Spleen (tissue), 11 donors: ENCODE measurements around the gene CCNL2. TPM values are rescaled to one million over a fixed set of nuclear protein-coding genes. Genes with fewer than 3 reads are reported as not detected.

Experiments
- DNase-seq: peaks from one replicate; pipeline ENCODE4 v3.0.0-alpha.2; 2020
- H3K27ac ChIP-seq, 8 donors: fragments of 200-600 bp; sonication (generic) in 7 of 8; 1 replicate in 4 of 8; 2 replicates in 4 of 8; pipeline versions ENCODE4 v1.5.0 to v1.8.0; 2016 to 2021; ENCODE audit warnings: inconsistent platforms in 4 of 8, mild to moderate bottlenecking in 4 of 8, moderate library complexity in 1 of 8
- H3K27me3 ChIP-seq, 7 donors: fragments of 200-600 bp; sonication (generic) in 6 of 7; replicated peaks in 1 of 7; 1 replicate in 4 of 7; 2 replicates in 3 of 7; pipeline versions ENCODE4 v1.5.0 to v1.8.0; 2016 to 2021; ENCODE audit warnings: inconsistent platforms in 3 of 7, mild to moderate bottlenecking in 1 of 7
- H3K36me3 ChIP-seq, 6 donors: fragments of 200-600 bp; sonication (generic) in 5 of 6; 1 replicate in 4 of 6; 2 replicates in 2 of 6; pipeline versions ENCODE4 v1.5.0 to v1.8.0; 2016 to 2021; ENCODE audit warnings: inconsistent platforms in 2 of 6
- H3K4me1 ChIP-seq, 6 donors: fragments of 200-600 bp; sonication (generic) in 5 of 6; 1 replicate in 3 of 6; 2 replicates in 3 of 6; pipeline versions ENCODE4 v1.5.0 to v1.8.0; 2016 to 2021; ENCODE audit warnings: inconsistent platforms in 3 of 6
- H3K4me3 ChIP-seq, 8 donors: fragments of 200-600 bp; sonication (generic) in 7 of 8; 1 replicate in 4 of 8; 2 replicates in 4 of 8; pipeline versions ENCODE4 v1.5.0 to v1.8.0; 2016 to 2021; ENCODE audit warnings: inconsistent platforms in 4 of 8, mild to moderate bottlenecking in 4 of 8, moderate library complexity in 2 of 8
- H3K9me3 ChIP-seq, 8 donors: fragments of 200-600 bp; sonication (generic) in 7 of 8; 1 replicate in 4 of 8; 2 replicates in 4 of 8; pipeline versions ENCODE4 v1.5.0 to v1.8.0; 2016 to 2021; ENCODE audit warnings: inconsistent platforms in 4 of 8
- POLR2A ChIP-seq, 3 donors: fragments of 450-650 bp; IDR thresholded peaks; one replicate each; pipeline ENCODE4 v1.5.1; 2017; ENCODE audit warnings: antibody characterized with exemption in 3 of 3, mild to moderate bottlenecking in 1 of 3
- POLR2AphosphoS5 ChIP-seq, 3 donors: sonication (generic); formaldehyde crosslinking; IDR thresholded peaks; one replicate each; pipeline ENCODE4 v1.5.1; 2017; ENCODE audit warnings: antibody characterized with exemption in 3 of 3
- WGBS, 5 donors: extraction: QIAGEN DNeasy Blood & Tissue Kit in 3 of 5; methylation state at CpG; one replicate each; pipeline versions ENCODE4 v1.1.5 to v1.1.7; 2013 to 2018; 5-methylcytosine and 5-hydroxymethylcytosine counted together
- intact Hi-C: fragments of 100-400 bp; cut with DNase I; formaldehyde crosslinking; loops from one replicate; pipeline ENCODE4 v1.15.0; 2023; ENCODE audit warnings: low total_unique reads
- polyA plus RNA-seq, 3 donors: library from polyadenylated mRNA; stranded (reverse); fragments of 200-250 nt; gene quantifications; one replicate each; pipeline ENCODE4 v1.2.1, GENCODE V29; 2013
- total RNA-seq, 7 donors: library from RNA; depleted of rRNA in 3 of 7; stranded (reverse); fragments of >200 nt in 3 of 7; fragmentation: NEBNext Ultra II Directional in 4 of 7; extraction: Animal tissue kit (Norgen Biotek cat#: 25700) in 4 of 7; gene quantifications; one replicate each; pipeline versions ENCODE4 v1.1.0 to v1.2.1, GENCODE V29; 2016 to 2021
- TF ChIP-seq, protein P1 (sequence below), 11 experiments: fragments of 200-600 bp in 7 of 11; fragments of 450-650 bp in 4 of 11; sonication (generic) in 4 of 11; IDR thresholded peaks in 8 of 11; conservative IDR thresholded peaks in 3 of 11; 1 replicate in 7 of 11; 2 replicates in 4 of 11; pipeline versions ENCODE4 v1.4.0 to v1.8.0; 2016 to 2021; ENCODE audit warnings: antibody characterized with exemption in 11 of 11, inconsistent platforms in 4 of 11, mild to moderate bottlenecking in 1 of 11
- donor health status: healthy with polysubstance abuse.
- donor health status: DM: no; HTN: no; CAD: no; lungs with moderate emphysema.
- donor health status: DM: no; HTN: no; CAD: no.
- donor health status: Bipolar disorder and iron deficiency.
- donor health status: healthy.
- donor health status: DM: no; HTN: no; CAD: no.
- donor health status: DM: yes; HTN: yes; CAD: no.

Gene CCNL2
- total and polyA plus RNA-seq, 10 donors, result 111 to 299 (median 204) TPM

DNA sequence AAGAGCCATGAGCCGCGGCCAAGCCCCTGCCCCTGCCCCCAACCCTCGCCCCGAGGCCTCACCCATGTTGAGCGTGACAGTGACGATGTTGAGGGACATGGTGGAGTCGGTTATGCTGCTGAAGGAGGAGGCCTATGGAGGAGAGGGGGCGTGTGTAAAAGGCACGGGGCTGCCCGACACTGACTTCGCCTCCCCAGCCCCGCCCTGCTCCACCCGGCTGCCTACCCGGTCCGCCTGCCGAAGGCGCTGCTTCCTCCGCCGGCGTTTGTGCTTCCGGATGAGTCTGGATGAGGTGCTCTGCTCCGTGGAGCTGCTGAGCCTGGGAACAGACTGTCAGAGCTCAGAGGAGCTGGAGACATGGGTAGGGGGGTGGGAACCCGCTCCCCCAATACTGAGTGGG, 59.0 kb downstream of the CCNL2 start:
- Histone ChIP-seq H3K36me3 (peaks cover 0 to 67% (median 19%) of the 10 kb centered on the region in 6 donors), H3K4me1 (peaks cover 0 to 16% (median 5%) of the 10 kb centered on the region in 6 donors), H3K4me3 (no peak overlapping the region), H3K9me3 (no peaks in the 10 kb centered on the region), H3K27ac (no peak overlapping the region), H3K27me3 (no peaks in the 10 kb centered on the region)
- DNase-seq, result no peak
- TF ChIP-seq, protein P1, sequence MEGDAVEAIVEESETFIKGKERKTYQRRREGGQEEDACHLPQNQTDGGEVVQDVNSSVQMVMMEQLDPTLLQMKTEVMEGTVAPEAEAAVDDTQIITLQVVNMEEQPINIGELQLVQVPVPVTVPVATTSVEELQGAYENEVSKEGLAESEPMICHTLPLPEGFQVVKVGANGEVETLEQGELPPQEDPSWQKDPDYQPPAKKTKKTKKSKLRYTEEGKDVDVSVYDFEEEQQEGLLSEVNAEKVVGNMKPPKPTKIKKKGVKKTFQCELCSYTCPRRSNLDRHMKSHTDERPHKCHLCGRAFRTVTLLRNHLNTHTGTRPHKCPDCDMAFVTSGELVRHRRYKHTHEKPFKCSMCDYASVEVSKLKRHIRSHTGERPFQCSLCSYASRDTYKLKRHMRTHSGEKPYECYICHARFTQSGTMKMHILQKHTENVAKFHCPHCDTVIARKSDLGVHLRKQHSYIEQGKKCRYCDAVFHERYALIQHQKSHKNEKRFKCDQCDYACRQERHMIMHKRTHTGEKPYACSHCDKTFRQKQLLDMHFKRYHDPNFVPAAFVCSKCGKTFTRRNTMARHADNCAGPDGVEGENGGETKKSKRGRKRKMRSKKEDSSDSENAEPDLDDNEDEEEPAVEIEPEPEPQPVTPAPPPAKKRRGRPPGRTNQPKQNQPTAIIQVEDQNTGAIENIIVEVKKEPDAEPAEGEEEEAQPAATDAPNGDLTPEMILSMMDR (IDR thresholded peaks at IDR 0.05 in 8 of 11, conservative IDR thresholded peaks at IDR 0.05 in 3 of 11), result no peak
- no peak for TF ChIP-seq POLR2A (IDR thresholded peaks at IDR 0.05)
- TF ChIP-seq POLR2AphosphoS5 (IDR thresholded peaks at IDR 0.05), result no peak
- 87 to 96% (median 90%) methylated on average over 15 to 23 of the region's 23 CpGs for WGBS, 5 donors
- intact Hi-C loops, result no loop called here

DNA sequence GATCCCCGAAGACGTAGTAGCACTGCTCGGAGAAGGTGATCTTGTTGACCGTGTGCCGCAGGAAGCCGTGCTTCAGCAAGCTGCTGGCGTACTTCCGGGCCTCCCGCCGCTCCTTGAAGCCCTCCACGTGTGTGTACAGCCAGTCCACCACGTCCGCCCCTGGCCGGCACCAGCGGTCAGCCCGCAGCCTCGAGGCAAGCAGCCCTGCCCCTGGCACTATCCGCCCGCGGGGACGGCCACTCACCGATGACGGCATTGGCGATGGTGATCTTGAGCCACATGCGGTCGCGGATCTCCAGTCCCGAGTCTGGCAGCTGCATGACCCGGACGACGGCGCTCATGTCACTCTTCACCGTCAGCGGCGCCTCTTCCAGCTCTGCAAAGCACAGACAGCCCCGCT, 60.9 kb downstream of the CCNL2 start:
- no peak for DNase-seq
- no peaks in the 10 kb centered on the region for H3K27me3 ChIP-seq
- no peak overlapping the region for H3K4me3 ChIP-seq
- 92 to 97% (median 96%) methylated on average over 4 to 36 of the region's 36 CpGs for WGBS, 5 donors
- intact Hi-C loops, result no loop called here
- no peak for TF ChIP-seq POLR2AphosphoS5 (IDR thresholded peaks at IDR 0.05)
- no peak for TF ChIP-seq POLR2A (IDR thresholded peaks at IDR 0.05)
- TF ChIP-seq, protein P1 (IDR thresholded peaks at IDR 0.05 in 8 of 11, conservative IDR thresholded peaks at IDR 0.05 in 3 of 11), result no peak
- no peak overlapping the region for H3K27ac ChIP-seq
- H3K4me1 ChIP-seq, result peaks cover 0 to 19% (median 4%) of the 10 kb centered on the region in 6 donors
- H3K9me3 ChIP-seq, result no peaks in the 10 kb centered on the region
- peaks cover 0 to 67% (median 19%) of the 10 kb centered on the region in 6 donors for H3K36me3 ChIP-seq

DNA sequence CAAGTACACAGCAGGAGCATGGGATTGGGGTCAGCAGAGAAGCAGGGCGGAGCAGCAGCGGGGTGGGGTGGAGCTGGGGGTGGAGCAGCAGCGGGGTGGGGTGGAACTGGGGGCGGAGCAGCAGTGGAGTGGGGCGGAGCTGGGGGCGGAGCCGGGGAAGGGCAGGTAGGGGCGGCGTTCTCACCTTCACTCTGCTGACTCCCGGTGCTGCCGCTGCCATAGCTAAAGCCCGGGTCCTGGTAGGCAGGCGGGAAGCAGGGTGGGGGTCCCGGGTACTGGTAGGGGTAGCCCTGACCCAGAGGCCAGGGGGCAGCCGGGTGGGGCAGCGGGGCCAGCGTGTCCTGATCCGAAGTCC, 61.4 kb downstream of the CCNL2 start:
- Histone ChIP-seq H3K9me3 (no peaks in the 10 kb centered on the region), H3K27me3 (no peaks in the 10 kb centered on the region), H3K27ac (no peak overlapping the region), H3K36me3 (peaks cover 0 to 67% (median 19%) of the 10 kb centered on the region in 6 donors), H3K4me3 (no peak overlapping the region), H3K4me1 (peaks cover 0 to 19% (median 4%) of the 10 kb centered on the region in 6 donors)
- intact Hi-C loops, result no loop called here
- TF ChIP-seq, protein P1 (IDR thresholded peaks at IDR 0.05 in 8 of 11, conservative IDR thresholded peaks at IDR 0.05 in 3 of 11), result no peak
- no peak for TF ChIP-seq POLR2A (IDR thresholded peaks at IDR 0.05)
- no peak for TF ChIP-seq POLR2AphosphoS5 (IDR thresholded peaks at IDR 0.05)
- 82 to 95% (median 91%) methylated on average over 14 to 18 of the region's 18 CpGs for WGBS, 5 donors
- DNase-seq, result no peak

DNA sequence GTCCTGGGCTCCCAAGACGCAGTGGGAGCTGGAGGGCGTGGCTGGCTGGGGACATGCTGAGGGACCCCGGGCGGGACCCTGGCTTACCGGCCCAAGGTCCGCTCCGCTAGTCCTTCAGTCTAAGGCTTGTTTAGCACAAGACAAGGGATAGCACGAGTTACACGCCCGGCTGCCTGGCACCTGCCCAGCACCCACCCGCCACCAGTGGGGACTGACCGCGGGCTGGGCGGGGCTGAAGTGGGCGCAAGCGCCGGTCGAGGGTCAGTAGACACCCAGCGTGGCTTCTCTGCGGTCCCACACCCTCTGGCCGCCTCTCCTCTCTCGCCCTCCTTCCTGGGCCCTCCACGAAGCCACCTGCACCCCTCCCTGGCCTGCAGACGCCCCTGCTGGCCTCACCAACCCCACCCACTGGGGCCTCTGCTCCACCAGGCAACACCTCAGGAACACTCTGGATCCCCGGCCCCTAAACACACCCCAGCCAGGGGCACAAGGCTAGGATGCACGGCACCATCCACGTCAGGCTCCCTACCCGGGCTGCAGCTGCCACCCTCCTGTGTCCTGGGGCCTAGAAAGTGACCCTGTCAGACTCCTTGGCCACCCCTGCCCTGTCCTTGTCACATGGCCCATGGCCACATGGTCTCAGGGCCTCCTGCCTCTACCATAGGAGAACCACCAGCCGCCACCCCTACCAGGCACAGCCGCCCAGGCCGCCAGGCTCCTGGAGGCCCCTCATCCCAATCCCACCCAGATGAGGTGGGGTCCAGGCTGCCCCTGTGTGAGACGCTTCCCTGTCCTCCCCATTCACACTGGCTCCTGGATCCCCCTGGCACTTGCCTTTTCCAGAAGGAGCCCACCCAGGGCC, 62.0 kb downstream of the CCNL2 start:
- Histone ChIP-seq H3K27ac (no peak overlapping the region), H3K9me3 (no peaks in the 10 kb centered on the region), H3K36me3 (peaks cover 0 to 64% (median 19%) of the 10 kb centered on the region in 6 donors), H3K27me3 (no peaks in the 10 kb centered on the region), H3K4me1 (peaks cover 0 to 19% (median 4%) of the 10 kb centered on the region in 6 donors), H3K4me3 (no peak overlapping the region)
- 93 to 98% (median 96%) methylated on average over 25 to 32 of the region's 32 CpGs for WGBS, 5 donors
- TF ChIP-seq POLR2A (IDR thresholded peaks at IDR 0.05), result no peak
- TF ChIP-seq, protein P1 (IDR thresholded peaks at IDR 0.05 in 8 of 11, conservative IDR thresholded peaks at IDR 0.05 in 3 of 11), result no peak
- DNase-seq, result no peak
- intact Hi-C loops, result no loop called here
